ENCODE data around the gene TRIM7.

GRCh38 chr5:181198905-181199519 lies 6.0 kb downstream of the TRIM7 start:
- no peak for TF ChIP-seq POLR2A (IDR thresholded peaks at IDR 0.05; ENCODE audit: low read depth, low read length)
- no peak for TF ChIP-seq POLR2AphosphoS5 (IDR thresholded peaks at IDR 0.05; ENCODE audit: low read depth, low read length)
- no peak for TF ChIP-seq TAF1 (IDR thresholded peaks at IDR 0.05; ENCODE audit: borderline replicate concordance, low read depth, low read length)
